H9 (cell line): ENCODE results near the gene STMN3. TPM values are rescaled to one million over a fixed set of nuclear protein-coding genes. Genes with fewer than 3 reads are reported as not detected.

ENCODE experiments used
- DNase-seq: peaks from one replicate; pipeline ENCODE4 v3.0.0-alpha.2; 2017
- H2AFZ ChIP-seq: one replicate; pipeline ENCODE4 v1.6.1; 2013; ENCODE audit warnings: mild to moderate bottlenecking, low read length, control low read depth, moderate library complexity
- H2AK5ac ChIP-seq: 2 replicates; pipeline ENCODE4 v1.6.1; 2013; ENCODE audit warnings: low read length, control low read depth, mixed read lengths; ENCODE audit not compliant: insufficient read length
- H2BK120ac ChIP-seq: one replicate; pipeline ENCODE4 v1.6.1; 2013; ENCODE audit warnings: low read depth, mild to moderate bottlenecking, low read length, control low read depth, inconsistent platforms; ENCODE audit not compliant: poor library complexity, severe bottlenecking
- H2BK12ac ChIP-seq: 2 replicates; pipeline ENCODE4 v1.6.1; 2013; ENCODE audit warnings: low read length, control low read depth, mixed read lengths, low read depth; ENCODE audit not compliant: insufficient read length
- H2BK15ac ChIP-seq: 2 replicates; pipeline ENCODE4 v1.6.1; 2013; ENCODE audit warnings: low read depth, low read length, control low read depth
- H2BK20ac ChIP-seq: one replicate; pipeline ENCODE4 v1.6.1; 2013; ENCODE audit warnings: low read depth, mild to moderate bottlenecking, low read length, control low read depth, inconsistent platforms; ENCODE audit not compliant: poor library complexity, severe bottlenecking
- H2BK5ac ChIP-seq: 2 replicates; pipeline ENCODE4 v1.6.1; 2013; ENCODE audit warnings: low read length, control low read depth, mixed read lengths; ENCODE audit not compliant: insufficient read length
- H3K14ac ChIP-seq: 2 replicates; pipeline ENCODE4 v1.6.1; 2013; ENCODE audit warnings: low read length, control low read depth; ENCODE audit not compliant: insufficient read depth
- H3K18ac ChIP-seq: 2 replicates; pipeline ENCODE4 v1.6.1; 2013; ENCODE audit warnings: low read depth, mild to moderate bottlenecking, mixed read lengths, low read length, control low read depth; ENCODE audit not compliant: insufficient read length
- H3K23ac ChIP-seq: 2 replicates; pipeline ENCODE4 v1.6.1; 2013; ENCODE audit warnings: low read length, control low read depth, mixed read lengths, low read depth; ENCODE audit not compliant: insufficient read length
- H3K23me2 ChIP-seq: 2 replicates; pipeline ENCODE4 v1.6.1; 2013; ENCODE audit warnings: low read depth, mild to moderate bottlenecking, mixed read lengths, low read length, control low read depth; ENCODE audit not compliant: insufficient read length, poor library complexity, severe bottlenecking
- H3K27ac ChIP-seq: 2 replicates; pipeline ENCODE4 v1.5.1; 2013; ENCODE audit warnings: low read length, control low read depth, mixed read lengths, low read depth; ENCODE audit not compliant: insufficient read length
- H3K27me3 ChIP-seq: 2 replicates; pipeline ENCODE4 v1.6.1; 2013; ENCODE audit warnings: low read length, control low read depth, inconsistent platforms; ENCODE audit not compliant: insufficient read depth
- H3K4ac ChIP-seq: 2 replicates; pipeline ENCODE4 v1.6.1; 2013; ENCODE audit warnings: low read depth, mild to moderate bottlenecking, control low read depth, inconsistent platforms, low read length, moderate library complexity
- H3K4me1 ChIP-seq: 2 replicates; pipeline ENCODE4 v1.6.1; 2013; ENCODE audit warnings: low read length, control low read depth, inconsistent platforms; ENCODE audit not compliant: insufficient read depth
- H3K4me2 ChIP-seq: 2 replicates; pipeline ENCODE4 v1.6.1; 2013; ENCODE audit warnings: low read length, control low read depth, mixed read lengths; ENCODE audit not compliant: insufficient read length, insufficient read depth
- H3K56ac ChIP-seq: 2 replicates; pipeline ENCODE4 v1.6.1; 2013; ENCODE audit warnings: low read depth, mild to moderate bottlenecking, mixed read lengths, low read length, control low read depth; ENCODE audit not compliant: insufficient read length
- H3K79me1 ChIP-seq: 2 replicates; pipeline ENCODE4 v1.6.1; 2013; ENCODE audit warnings: low read depth, mild to moderate bottlenecking, moderate library complexity, low read length, control low read depth, inconsistent platforms; ENCODE audit not compliant: insufficient read depth, poor library complexity, severe bottlenecking
- H3K79me2 ChIP-seq: 2 replicates; pipeline ENCODE4 v1.6.1; 2013; ENCODE audit warnings: low read length, control low read depth, inconsistent platforms; ENCODE audit not compliant: insufficient read depth
- H3K9ac ChIP-seq: 2 replicates; pipeline ENCODE4 v1.6.1; 2013; ENCODE audit warnings: low read length, control low read depth, mixed read lengths; ENCODE audit not compliant: insufficient read length; ENCODE audit errors: extremely low read depth
- H3K9me3 ChIP-seq: one replicate; pipeline ENCODE4 v1.6.1; 2013; ENCODE audit warnings: low read depth, low read length, inconsistent platforms; ENCODE audit not compliant: control insufficient read depth
- H3T11ph ChIP-seq: one replicate; pipeline ENCODE4 v1.6.1; 2013; ENCODE audit warnings: mild to moderate bottlenecking, low read length, control low read depth, inconsistent platforms
- H4K20me1 ChIP-seq: one replicate; pipeline ENCODE4 v1.6.1; 2013; ENCODE audit not compliant: control insufficient read depth, insufficient read length, insufficient read depth
- H4K5ac ChIP-seq: 2 replicates; pipeline ENCODE4 v1.6.1; 2013; ENCODE audit warnings: low read depth, mild to moderate bottlenecking, mixed read lengths, low read length, control low read depth; ENCODE audit not compliant: insufficient read length
- H4K8ac ChIP-seq: replicated peaks from 2 replicates; pipeline ENCODE4 v1.6.1; 2013; ENCODE audit warnings: low read length, control low read depth, mixed read lengths, low read depth; ENCODE audit not compliant: insufficient read length
- H4K91ac ChIP-seq: 2 replicates; pipeline ENCODE4 v1.6.1; 2013; ENCODE audit warnings: low read depth, mild to moderate bottlenecking, moderate library complexity, mixed read lengths, low read length, control low read depth; ENCODE audit not compliant: insufficient read length
- H3K27ac Mint-ChIP-seq, 3 experiments: 2 replicates in 2 of 3; 3 replicates in 1 of 3; pipeline ENCODE4 v1.8.0; 2020 to 2021; ENCODE audit warnings: mixed read lengths in 3 of 3, mild to moderate bottlenecking in 1 of 3, moderate library complexity in 1 of 3
- H3K27me3 Mint-ChIP-seq: 2 replicates; pipeline ENCODE4 v1.8.0; 2021; ENCODE audit warnings: low read depth, mild to moderate bottlenecking, moderate library complexity, mixed read lengths
- H3K36me3 Mint-ChIP-seq, 3 experiments: 2 replicates in 2 of 3; 3 replicates in 1 of 3; pipeline ENCODE4 v1.8.0; 2020 to 2021; ENCODE audit warnings: low read depth in 3 of 3, mixed read lengths in 3 of 3; ENCODE audit not compliant: insufficient read depth in 1 of 3
- H3K4me1 Mint-ChIP-seq, 2 experiments: 2 replicates each; pipeline ENCODE4 v1.8.0; 2020; ENCODE audit warnings: mixed read lengths in 2 of 2
- H3K4me3 Mint-ChIP-seq, 2 experiments: 2 replicates in 1 of 2; 3 replicates in 1 of 2; pipeline ENCODE4 v1.8.0; 2020 to 2021; ENCODE audit warnings: mild to moderate bottlenecking in 2 of 2, mixed read lengths in 2 of 2, moderate library complexity in 1 of 2
- H3K9me3 Mint-ChIP-seq, 2 experiments: 2 replicates in 1 of 2; 3 replicates in 1 of 2; pipeline ENCODE4 v1.8.0; 2020; ENCODE audit warnings: mild to moderate bottlenecking in 2 of 2, mixed read lengths in 2 of 2, moderate library complexity in 1 of 2
- CTCF ChIP-seq: fragments of 200-600 bp; sonication (generic); conservative IDR thresholded peaks from 3 replicates; pipeline ENCODE4 v1.8.0; 2021; ENCODE audit warnings: antibody characterized with exemption, mild to moderate bottlenecking
- WGBS: extraction: QIAGEN DNeasy Blood & Tissue Kit; methylation state at CpG from one replicate; pipeline ENCODE4 v1.1.7; 2013; ENCODE audit warnings: missing lambda C conversion rate, low lambda C conversion rate, mixed read lengths; ENCODE audit not compliant: insufficient read length; ENCODE audit errors: extremely low coverage; 5-methylcytosine and 5-hydroxymethylcytosine counted together
- total RNA-seq: library from RNA; stranded (reverse); gene quantifications from 2 replicates; pipeline ENCODE4 v1.2.1, GENCODE V29; 2021

Gene STMN3
- total RNA-seq, 1 experiment from 2014 or later, result 54.0 TPM

- H2BK15ac ChIP-seq, result no peak overlapping the region
- H3K9me3 ChIP-seq, result peaks cover 13% of the 10 kb centered on the region
- no peak overlapping the region for H3K14ac ChIP-seq
- no peaks in the 10 kb centered on the region for H3K27me3 ChIP-seq
- no peaks in the 10 kb centered on the region for H3K4me1 ChIP-seq
- no peak overlapping the region for H3T11ph ChIP-seq
- no peaks in the 10 kb centered on the region for H3K27me3 Mint-ChIP-seq
- no peak overlapping the region for H2BK20ac ChIP-seq
- H3K4me1 Mint-ChIP-seq, result no peaks in the 10 kb centered on the region
- no peak overlapping the region for H3K27ac ChIP-seq
- peaks cover 17 to 19% of the 10 kb centered on the region in 2 experiments for H3K9me3 Mint-ChIP-seq
- H3K4me2 ChIP-seq, result no peak overlapping the region
- WGBS, result no CpG with 5 or more reads among the region's 10 CpGs
- H4K20me1 ChIP-seq, result no peaks in the 10 kb centered on the region
- H3K18ac ChIP-seq, result no peak overlapping the region
- H2BK120ac ChIP-seq, result no peak overlapping the region
- no peak overlapping the region for H2BK12ac ChIP-seq
- no peaks in the 10 kb centered on the region for H3K79me1 ChIP-seq
- H3K23ac ChIP-seq, result no peak overlapping the region
- no peak overlapping the region for H3K4ac ChIP-seq
- peaks cover 29 to 35% (median 31%) of the 10 kb centered on the region in 3 experiments for H3K36me3 Mint-ChIP-seq
- TF ChIP-seq CTCF, result no peak
- H4K91ac ChIP-seq, result no peak overlapping the region
- H3K23me2 ChIP-seq, result no peaks in the 10 kb centered on the region
- H3K79me2 ChIP-seq, result no peaks in the 10 kb centered on the region
- H3K27ac Mint-ChIP-seq, result peak overlapping the region in 2 of 3 experiments; percentile 20 to 48; a peak in 2 of 7 replicates
- no peak overlapping the region for H4K8ac ChIP-seq
- no peak overlapping the region for H3K9ac ChIP-seq
- DNase-seq, result no peak
- no peak overlapping the region for H3K4me3 Mint-ChIP-seq
- H4K5ac ChIP-seq, result no peak overlapping the region
- no peak overlapping the region for H3K56ac ChIP-seq
- H2AFZ ChIP-seq, result no peak overlapping the region
- no peak overlapping the region for H2BK5ac ChIP-seq
- H2AK5ac ChIP-seq, result no peak overlapping the region
These were observed 41.6 kb downstream of the STMN3 start for GRCh38 chr20:63611646-63612045.
